Hepatic stellate cell (primary cell): Measurements from ENCODE around the gene LCORL.
"Not testable (repeated sequence)": the region's sequence is repeated elsewhere in the genome, so short reads cannot be mapped to it uniquely, and the experiment has no call there.

ENCODE experiments used
- DNase-seq: peaks from one replicate; pipeline ENCODE4 v3.0.0; 2011; ENCODE audit warnings: low spot score

Gene LCORL

GRCh38 chr4:18021720-18022571 lies at the start of gene LCORL:
Gene LCORL (minus strand): TSS chr4:18021755. CDS start chr4:18021751, 4 bp downstream.
- DNase-seq, result peak; percentile 84

- no peak for DNase-seq
Measured at GRCh38 chr4:18069810-18070209, 48.3 kb upstream of the LCORL start.

- no peak for DNase-seq
Measured at GRCh38 chr4:18067031-18067430, 45.5 kb upstream of the LCORL start.

- no peak for DNase-seq
Measured at GRCh38 chr4:18063079-18063478, 41.5 kb upstream of the LCORL start.

GRCh38 chr4:18057821-18058533 lies 36.4 kb upstream of the LCORL start:
- DNase-seq, result no peak

- no peak for DNase-seq
Measured at GRCh38 chr4:18056030-18056429, 34.5 kb upstream of the LCORL start.

GRCh38 chr4:18052158-18052557 lies 30.6 kb upstream of the LCORL start:
- DNase-seq, result no peak

- no peak for DNase-seq
Measured at GRCh38 chr4:18051281-18051680, 29.7 kb upstream of the LCORL start.

GRCh38 chr4:18050448-18050847 lies 28.9 kb upstream of the LCORL start:
- DNase-seq, result no peak

GRCh38 chr4:18049446-18049845 lies 27.9 kb upstream of the LCORL start:
- DNase-seq, result no peak

- no peak for DNase-seq
Measured at GRCh38 chr4:18042754-18043153, 21.2 kb upstream of the LCORL start.

GRCh38 chr4:18042012-18042411 lies 20.5 kb upstream of the LCORL start:
- no peak for DNase-seq

- DNase-seq, result no peak
Measured at GRCh38 chr4:18041114-18041513, 19.6 kb upstream of the LCORL start.

GRCh38 chr4:18039113-18039512 lies 17.6 kb upstream of the LCORL start:
- no peak for DNase-seq

GRCh38 chr4:18036369-18036768 lies 14.8 kb upstream of the LCORL start:
- DNase-seq, result not testable (repeated sequence)

- no peak for DNase-seq
Measured at GRCh38 chr4:18034099-18034498, 12.5 kb upstream of the LCORL start.

GRCh38 chr4:18033111-18034085 lies 11.8 kb upstream of the LCORL start:
- no peak for DNase-seq

- no peak for DNase-seq
Measured at GRCh38 chr4:18025288-18025687, 3.7 kb upstream of the LCORL start.

GRCh38 chr4:18022572-18023050 lies 1.1 kb upstream of the LCORL start:
- DNase-seq, result no peak

- DNase-seq, result no peak
Measured at GRCh38 chr4:18021470-18021719, 160 bp downstream of the LCORL start.

- DNase-seq, result peak; percentile 79
Measured at GRCh38 chr4:18020671-18021469, 685 bp downstream of the LCORL start.
